NCI-H1417 (cell line): ENCODE measurements around the gene ECHDC3.
A peak's percentile ranks its signal among the peaks of the same experiment; 100 is the strongest.
"Not testable (repeated sequence)": the region's sequence is repeated elsewhere in the genome, so short reads cannot be mapped to it uniquely, and the experiment has no call there.

Experiments used
- DNase-seq, 3 experiments: peaks; one replicate each; lab custom pipeline; 2025; lab: John Stamatoyannopoulos, UW

ECHDC3 gene, protein sequence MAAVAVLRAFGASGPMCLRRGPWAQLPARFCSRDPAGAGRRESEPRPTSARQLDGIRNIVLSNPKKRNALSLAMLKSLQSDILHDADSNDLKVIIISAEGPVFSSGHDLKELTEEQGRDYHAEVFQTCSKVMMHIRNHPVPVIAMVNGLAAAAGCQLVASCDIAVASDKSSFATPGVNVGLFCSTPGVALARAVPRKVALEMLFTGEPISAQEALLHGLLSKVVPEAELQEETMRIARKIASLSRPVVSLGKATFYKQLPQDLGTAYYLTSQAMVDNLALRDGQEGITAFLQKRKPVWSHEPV

DNA sequence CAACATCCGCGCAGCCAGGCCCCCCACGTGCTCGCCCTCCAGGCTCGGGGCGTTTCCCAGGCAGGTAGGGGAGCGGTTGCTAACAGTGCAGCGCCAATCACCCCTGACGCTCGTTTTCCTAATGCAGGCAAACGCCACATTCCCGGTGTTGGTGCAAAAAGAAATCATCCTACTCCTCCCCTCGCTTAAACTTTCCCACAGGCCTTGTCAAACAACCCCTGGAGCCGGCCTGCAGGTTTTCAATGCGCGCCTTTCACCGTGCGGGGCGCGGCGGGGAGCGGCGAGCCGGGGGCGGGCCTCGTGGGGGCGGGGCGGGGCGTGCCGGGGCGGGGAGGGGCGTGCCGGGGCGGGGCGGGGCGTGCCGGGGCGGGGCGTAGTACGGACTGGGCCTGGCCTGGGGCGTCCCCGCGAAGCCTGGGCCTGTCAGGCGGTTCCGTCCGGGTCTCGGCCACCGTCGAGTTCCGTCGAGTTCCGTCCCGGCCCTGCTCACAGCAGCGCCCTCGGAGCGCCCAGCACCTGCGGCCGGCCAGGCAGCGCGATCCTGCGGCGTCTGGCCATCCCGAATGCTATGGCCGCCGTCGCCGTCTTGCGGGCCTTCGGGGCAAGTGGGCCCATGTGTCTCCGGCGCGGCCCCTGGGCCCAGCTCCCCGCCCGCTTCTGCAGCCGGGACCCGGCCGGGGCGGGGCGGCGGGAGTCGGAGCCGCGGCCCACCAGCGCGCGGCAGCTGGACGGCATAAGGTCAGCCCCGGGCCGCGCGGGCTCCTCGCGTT lies at the start of gene ECHDC3:
TSS of gene ECHDC3 (plus strand) at position 374 of the 770 bp plus-strand sequence. CDS start at position 569, 195 bp downstream.
- DNase-seq: peak in 2 of 3 experiments; percentile 56 to 69

DNA sequence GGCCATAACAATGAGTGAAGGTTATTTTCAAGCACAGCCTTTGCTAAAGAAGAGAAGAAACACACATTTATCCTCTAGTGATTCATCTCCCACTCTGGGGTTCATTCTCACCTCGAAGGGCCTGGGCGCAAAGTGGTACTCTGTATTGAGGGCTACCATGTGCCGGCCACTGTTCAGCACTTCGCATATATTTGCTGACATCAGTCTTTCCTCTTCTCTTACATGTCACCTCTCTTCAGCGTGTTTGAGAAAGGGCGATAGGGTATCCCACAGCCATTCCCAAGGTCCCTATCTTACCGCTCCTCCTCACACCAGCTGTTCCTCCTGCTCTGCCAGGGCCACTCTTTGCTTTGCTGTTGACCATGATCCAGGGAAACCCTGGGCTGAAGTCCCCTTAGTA lies 48.8 kb upstream of the ECHDC3 start:
- no peak for DNase-seq

DNA sequence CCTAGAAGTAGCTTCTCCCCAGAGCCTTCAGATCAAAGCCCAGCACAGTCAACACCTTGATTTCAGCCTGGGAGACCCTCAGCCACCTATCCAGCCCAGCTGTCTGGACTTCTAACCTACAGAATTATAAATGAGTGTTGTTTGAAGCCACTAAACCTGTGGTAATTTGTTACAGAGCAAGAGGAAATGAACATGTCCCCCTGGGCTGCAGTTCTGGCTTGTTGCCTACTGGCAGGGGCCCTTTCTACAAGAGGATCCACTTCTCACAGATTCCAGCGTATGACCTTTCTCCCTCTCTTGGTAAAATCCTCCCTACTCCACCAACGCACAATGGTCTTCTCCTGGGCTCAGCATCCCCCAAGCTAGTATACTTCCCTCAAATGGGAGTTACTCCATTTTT lies 46.4 kb upstream of the ECHDC3 start:
- no peak for DNase-seq

DNA sequence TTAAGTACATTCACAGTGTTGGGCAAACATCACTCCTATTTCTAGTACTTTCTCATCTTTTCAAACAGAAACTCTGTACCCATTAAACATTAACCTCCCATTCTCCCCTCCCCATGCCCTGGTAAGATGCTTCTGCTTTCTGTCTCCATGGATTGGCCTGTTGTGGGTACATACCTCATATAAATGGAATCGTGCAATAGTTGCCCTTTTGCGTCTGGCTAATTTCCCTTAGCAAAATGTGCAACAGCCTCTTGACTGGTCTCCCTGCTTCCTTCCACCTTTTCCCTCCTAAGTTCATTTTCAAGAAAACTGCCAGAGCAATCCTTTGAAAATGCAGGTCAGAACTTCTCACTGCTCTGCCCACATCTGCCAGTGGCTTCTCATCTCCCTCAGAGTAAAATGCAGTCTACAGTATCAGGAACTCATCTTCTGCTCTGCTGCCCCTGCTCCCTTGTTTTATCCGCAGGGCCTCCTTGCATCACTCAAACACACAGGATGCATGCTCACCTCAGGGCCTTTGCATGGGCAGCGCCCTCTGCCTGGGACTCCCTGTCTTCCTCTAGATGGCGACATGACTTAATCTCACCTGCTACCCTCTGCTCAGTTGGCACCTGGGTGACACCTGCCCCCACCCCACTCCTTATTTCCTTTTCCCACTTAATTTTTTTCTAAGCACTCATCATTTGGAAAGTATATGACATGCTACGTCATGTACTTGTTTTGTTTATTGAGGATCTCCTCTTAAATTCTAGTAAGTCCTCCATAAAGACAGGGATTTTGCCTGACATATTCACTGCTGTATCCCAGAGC lies 44.3 kb upstream of the ECHDC3 start:
- no peak for DNase-seq

DNA sequence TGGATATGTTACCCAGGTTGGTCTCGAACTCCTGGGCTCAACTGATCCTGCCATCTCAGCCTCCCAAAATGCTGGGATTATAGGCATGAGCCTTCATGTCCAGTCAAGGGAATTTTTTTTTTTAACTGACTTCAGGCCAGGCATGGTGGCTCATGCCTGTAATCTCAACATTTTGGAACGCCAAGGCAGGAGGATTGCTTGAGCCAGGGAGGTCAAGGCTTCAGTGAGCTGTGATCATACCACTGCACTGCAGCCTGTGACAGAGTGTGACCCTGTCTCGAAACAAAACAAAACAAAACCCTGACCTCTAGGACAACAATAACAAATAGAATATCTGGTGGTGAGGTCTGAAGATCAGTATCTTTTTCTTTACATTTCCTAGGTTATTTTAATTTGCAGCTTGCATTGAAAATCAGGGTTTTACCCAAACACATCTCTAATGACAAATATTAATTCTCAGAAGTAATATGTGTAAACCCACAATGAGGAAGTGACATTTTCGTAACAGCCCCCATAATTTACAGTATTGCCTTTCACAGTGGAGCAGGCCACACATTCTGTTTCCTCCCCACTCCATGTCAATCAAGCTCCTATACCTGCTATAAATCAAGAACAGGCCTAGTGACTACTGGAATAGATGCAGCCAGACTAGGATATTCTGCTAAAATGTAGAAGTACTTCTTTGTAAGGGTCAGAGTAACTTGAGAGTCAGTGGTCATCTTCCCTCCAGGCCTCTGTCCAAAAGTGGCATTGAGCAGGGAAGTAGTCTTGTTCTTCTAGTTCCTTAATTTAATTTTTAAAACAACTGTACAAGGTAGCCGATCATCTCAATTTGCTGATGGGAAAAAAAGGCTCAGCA lies 43.3 kb upstream of the ECHDC3 start:
- DNase-seq: no peak

DNA sequence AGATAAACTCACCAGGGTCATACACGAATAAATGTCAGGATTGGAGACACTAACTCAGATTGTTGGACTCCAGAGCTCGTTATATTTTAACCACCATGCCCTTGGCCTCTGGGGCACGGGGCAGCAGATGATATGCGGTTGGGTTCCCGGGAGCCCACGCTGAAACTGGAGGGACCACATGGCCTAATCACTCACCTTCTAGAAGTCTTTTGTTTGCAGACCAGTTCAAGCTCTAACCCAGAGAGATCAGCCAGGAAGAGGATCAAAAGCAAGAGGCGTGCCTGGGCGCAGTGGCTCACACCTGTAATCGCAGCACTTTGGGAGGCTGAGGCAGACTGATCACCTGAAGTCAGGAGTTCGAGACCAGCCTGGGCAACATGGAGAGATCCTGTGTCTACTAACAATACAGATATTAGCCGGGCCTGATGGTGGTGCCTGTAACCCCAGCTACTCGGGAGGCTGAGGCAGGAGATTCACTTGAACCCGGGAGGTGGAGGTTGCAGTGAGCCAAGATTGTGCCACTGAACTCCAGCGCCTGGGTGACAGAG lies 42.6 kb upstream of the ECHDC3 start:
- DNase-seq: no peak

DNA sequence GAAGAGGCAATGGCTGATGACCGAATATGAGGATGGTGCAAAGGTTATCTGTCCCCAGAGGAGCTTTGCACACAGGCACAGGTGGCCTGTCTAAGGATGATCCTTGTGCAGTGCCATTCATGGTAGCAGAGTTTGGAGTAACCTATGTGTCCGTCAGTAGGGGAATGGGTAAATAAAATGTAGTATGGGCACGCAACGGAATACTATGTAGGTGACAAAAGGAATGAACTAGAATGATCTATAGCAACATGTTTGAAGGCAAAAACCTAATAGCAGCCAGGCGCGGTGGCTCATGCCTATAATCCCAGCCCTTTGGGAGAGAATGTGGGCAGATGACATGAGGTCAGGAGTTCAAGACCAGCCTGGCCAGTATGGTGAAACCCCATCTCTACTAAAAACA lies 41.6 kb upstream of the ECHDC3 start:
- DNase-seq: no peak

DNA sequence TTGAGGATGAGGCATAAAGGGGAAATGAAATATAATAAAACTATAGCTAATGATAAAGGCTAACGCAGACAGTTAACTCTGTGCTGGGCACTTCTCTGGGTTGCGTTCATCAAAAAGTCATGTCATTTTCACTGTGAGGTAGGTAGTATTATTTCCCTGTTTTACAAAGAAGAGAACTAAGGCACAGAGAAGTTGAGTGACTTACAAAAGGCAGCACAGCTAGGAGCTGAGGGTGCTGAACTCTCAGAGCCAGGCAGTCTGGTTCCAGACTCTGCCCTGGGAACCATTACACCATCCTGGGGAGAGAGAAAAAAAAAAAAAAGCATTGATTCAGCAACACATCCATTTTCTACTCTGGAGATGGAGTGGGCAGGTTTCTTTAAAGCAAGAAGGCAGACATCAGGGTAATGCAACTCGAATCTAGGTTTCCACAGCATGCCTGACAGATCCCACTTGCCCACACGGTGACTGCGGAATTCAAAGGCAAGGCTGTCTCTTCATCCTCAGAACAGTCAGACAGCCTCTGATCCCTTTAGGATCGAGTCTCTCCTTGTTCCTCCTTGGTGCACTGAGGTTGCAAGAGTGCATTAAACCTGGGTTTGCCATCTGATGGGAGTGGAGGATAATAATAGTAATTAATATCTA lies 40.6 kb upstream of the ECHDC3 start:
- no peak for DNase-seq

DNA sequence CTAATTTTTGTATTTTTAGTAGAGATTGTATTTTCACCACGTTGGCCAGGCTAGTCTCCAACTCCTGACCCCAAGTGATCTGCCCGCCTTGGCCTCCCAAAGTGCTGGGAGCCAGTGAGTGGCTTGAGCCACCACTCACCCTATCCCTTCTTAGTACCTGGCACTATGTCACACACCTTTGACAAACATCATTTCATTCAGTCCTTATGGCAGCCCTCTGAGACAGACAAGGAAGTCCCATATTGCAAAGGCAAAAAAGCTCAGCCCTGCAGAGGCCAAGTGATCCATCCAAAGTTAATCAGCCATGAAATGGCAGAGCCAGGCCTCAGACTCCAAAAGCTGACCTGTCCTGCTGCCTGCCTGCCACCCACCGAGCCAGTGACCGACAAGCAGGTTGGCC lies 39.9 kb upstream of the ECHDC3 start:
- no peak for DNase-seq

DNA sequence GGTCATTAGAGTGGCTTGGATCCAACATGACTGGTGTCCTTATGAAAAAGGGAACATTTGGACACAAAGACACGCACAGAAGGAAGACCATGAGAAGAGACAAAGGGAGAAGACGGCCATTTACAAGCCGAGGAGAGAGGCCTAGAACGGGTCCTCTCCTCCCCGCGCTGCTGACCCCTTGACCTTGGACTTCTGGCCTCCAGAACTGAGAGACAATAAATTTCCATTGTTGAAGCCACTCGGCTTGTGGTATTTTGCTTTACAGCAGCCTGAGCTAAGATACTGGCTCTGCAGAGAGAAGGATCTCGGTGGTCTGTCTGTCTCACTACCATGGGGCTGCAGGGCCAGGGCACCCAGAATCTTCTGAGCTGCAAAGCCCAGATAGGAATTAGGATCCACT lies 38.1 kb upstream of the ECHDC3 start:
- DNase-seq: no peak

DNA sequence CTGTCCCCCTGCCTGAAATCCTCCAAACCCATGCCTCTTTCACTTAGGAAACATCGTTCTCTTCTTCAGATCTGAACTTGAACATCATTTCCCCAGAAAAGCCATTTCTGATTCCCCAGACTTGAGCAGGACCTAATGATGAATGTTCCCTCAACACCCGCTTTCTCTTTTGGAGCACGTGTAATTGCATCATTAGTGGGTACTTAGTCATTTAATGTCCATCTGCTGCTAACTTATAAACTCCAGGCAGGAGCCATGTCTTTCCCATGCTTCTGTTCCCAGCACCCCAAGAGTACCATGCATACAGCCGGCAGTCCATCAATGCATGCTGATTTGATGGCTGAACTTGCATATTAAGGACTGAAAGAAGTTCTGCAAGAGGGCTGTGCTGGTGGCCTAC lies 36.5 kb upstream of the ECHDC3 start:
- no peak for DNase-seq

DNA sequence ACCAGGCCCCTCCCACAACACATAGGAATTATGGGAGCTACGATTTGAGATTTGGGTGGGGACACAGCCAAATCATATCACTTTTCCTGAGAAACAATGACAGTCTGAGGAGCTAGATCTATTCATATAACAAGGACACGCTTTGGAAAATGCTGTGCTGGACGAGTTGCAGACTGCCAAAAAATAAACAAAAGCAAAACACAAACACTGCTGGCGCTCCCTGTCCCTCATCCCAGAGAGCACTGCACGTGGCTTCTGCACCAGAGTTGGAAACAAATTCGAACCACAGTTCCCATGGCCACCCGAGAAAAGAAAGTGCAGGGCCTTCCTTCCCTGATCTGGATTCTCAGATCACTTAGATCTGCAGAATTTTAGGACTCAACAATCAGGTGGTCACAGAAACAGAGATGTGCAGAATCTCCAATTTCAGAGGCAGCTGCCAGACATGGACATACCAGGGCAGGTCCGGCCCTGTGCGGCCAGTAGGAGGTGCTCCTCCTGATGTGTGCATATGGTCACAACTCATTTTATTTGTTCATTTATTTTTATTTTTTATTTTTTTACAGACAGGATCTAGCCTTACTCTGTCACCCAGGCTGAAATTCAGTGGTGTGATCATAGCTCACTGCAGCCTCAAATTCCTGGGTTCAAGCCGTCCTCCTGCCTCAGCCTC lies 35.2 kb upstream of the ECHDC3 start:
- DNase-seq: no peak

DNA sequence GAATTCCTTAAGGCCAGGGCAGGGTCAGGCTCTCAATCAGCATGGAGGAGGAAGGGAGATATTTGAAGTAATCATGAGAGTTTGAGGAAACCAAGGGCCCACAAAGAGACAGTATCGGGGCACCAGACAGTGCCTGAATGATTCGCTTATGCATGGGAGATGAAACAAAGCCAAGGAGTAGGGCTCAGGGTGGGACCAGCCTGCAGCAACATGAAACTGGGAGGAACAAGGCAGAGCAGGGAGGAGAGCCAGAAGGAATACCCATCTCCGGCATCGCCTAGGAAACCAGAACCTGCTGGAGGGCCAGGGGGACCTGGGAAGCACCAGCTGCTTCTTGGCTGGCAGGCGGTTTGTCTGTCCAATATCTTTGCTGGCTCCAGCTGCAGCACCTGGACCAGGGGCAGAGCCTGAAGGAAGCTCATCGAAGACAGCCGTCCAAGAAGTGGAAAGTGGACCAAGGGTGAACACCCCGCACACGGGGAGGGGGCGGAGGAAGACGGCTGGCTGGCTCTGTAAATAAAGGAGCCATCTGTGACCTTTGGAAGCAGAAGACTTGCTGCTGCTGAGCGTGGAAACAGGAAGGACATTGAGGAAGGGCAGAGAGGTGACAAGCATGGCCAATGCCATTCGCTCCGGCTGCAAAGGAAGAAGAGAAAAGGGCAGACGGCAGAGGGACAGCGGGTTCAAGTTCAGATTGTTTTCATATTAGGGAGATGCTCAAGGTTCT lies 34.4 kb upstream of the ECHDC3 start:
- DNase-seq: peak in 1 of 3 experiments; percentile 1

DNA sequence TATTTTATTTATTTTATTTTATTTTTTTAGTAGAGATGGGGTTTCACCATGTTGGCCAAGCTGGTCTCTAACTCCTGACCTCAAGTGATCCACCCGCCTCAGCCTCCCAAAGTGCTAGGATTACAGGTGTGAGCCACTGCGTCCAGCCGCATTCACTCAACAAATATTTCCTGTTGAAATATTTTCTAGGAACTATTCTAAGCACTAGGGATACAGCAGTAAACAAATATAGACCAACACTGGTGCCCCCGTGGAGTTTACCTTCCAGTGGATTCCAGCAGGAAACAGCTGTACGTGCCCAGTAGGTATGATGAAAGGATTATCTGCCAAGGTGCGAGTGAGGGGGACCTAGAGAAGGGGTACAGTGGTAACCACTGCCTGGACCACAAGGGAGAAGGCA lies 33.4 kb upstream of the ECHDC3 start:
- not testable (repeated sequence) for DNase-seq

DNA sequence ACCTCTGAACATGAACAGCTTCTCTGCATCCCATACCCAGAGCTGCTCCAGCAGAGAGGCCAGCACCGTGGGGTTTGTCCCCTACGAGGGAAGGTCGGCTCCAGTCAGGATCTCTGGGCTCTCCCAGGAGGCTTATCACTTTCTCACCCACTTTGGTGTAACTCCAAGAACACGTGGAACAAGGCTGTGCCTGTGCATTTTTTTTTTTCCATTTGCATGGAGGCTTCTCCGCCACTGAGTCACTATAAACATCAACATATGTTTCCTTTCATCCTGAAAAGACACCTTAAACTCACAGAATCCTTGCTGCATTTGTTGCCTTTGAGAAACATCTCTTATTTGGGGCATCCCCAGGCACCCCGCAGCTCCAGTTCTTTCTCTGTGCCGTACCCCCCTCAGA lies 29.4 kb upstream of the ECHDC3 start:
- no peak for DNase-seq

DNA sequence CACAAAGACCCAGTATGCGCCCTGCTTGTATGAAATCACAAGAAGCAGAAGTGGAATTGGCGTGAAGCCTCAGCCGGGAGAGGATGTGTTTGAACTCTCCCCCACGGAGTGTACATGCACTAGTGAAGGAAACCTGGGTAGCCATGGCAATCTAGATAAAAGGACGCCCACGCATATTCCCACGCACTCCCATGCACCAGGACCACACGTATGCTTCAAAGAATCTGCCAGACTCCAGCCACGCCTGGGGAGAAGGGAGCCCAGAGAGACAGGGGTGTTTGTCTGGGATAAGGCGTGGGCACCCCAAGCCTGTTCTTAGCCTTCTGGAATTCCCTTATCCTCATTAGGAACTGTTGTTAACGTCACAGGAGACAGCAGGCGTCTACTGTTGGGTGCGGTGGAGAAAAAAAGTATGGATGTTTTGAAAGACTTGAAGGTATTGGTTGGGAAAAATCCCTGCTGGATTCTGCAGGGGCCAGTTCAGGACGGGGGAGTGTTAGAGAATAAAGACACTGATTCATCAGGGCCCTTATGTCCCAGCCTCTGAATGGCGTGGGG lies 28.9 kb upstream of the ECHDC3 start:
- DNase-seq: no peak

DNA sequence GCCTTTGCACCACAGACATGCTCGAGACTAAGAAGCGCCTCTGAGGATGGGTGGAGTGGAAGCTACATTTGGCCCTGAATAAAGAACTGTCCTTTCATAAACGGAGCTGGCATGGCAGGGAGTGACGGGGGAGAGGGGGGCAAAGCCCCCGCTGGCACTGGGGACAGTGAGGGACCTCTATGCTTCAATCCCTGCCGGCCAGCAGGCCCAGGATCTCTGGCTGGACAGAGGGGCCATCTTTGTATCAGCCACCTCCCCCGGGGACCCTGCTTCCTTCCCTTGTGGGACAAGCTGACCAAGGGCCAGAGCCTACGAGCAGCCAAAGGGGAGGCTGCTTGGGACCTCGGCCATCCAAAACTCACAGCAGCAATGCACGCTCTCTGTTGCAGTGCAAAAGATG lies 28.2 kb upstream of the ECHDC3 start:
- no peak for DNase-seq

DNA sequence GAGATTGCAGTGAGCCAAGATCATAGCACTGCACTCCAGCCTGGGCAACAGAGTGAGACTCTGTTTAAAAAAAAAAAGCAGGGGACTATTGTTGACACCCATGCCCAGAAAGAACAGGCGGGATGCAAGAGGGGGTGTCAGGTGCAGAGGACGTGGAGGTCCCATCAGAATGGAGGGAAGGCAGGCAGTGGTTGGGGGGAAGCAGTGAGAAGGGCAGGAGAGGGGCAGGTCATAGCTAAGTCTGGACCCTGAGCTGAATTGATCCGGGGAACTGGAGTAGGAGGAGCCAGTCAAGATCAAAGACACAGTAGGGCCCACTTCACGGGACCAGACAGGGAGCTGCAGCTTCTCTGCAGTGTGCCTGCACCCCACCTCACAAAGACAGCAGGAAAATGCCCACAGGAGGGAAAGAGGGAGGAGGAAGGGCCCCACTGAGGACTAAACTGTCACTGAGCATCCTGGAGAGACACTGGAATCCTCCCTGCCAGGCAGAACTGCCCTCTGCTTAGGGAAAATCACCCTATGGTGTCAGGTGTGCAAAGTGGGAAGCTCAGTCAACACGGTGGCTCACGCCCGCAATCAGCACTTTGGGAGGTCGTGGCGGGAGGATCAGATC lies 27.3 kb upstream of the ECHDC3 start:
- DNase-seq: no peak
